NT2/D1 (cell line): ENCODE measurements around the gene DEDD2.

Experiments used
- SUZ12 ChIP-seq: IDR thresholded peaks from 2 replicates; pipeline ENCODE4 v1.6.1; 2011; ENCODE audit not compliant: insufficient read length, insufficient read depth; ENCODE audit errors: extremely low read depth
- YY1 ChIP-seq: IDR thresholded peaks from 2 replicates; pipeline ENCODE4 v1.6.1; 2011; ENCODE audit not compliant: insufficient read length, insufficient read depth
- ZNF274 ChIP-seq: IDR thresholded peaks from 2 replicates; pipeline ENCODE4 v1.6.1; 2011; ENCODE audit warnings: mild to moderate bottlenecking, low read depth, low read length

GRCh38 chr19:42229301-42229854 is 11.9 kb upstream of the DEDD2 start:
- no peak for TF ChIP-seq SUZ12
- TF ChIP-seq YY1, result no peak
- no peak for TF ChIP-seq ZNF274
